NCI-H82 (cell line): ENCODE measurements around the gene CTDP1.

ENCODE experiments used
- DNase-seq: peaks from one replicate; lab custom pipeline; 2025; lab: John Stamatoyannopoulos, UW

CTDP1 gene

GRCh38 chr18:79679552-79680099, at the start of gene CTDP1:
CTDP1 (plus strand) TSS chr18:79679803; CDS start chr18:79679948, 145 bp downstream.
- peak; percentile 92 for DNase-seq

- DNase-seq, result no peak
Measured at GRCh38 chr18:79630281-79631095, 49.1 kb upstream of the CTDP1 start.

GRCh38 chr18:79631096-79631507, 48.5 kb upstream of the CTDP1 start:
- DNase-seq, result no peak

- DNase-seq, result no peak
Measured at GRCh38 chr18:79631761-79632446, 47.7 kb upstream of the CTDP1 start.

- DNase-seq, result no peak
Measured at GRCh38 chr18:79632765-79633164, 46.8 kb upstream of the CTDP1 start.

- DNase-seq, result no peak
Measured at GRCh38 chr18:79634186-79634585, 45.4 kb upstream of the CTDP1 start.

GRCh38 chr18:79634593-79635426, 44.8 kb upstream of the CTDP1 start:
- no peak for DNase-seq

- DNase-seq, result no peak
Measured at GRCh38 chr18:79635427-79635726, 44.2 kb upstream of the CTDP1 start.

GRCh38 chr18:79637181-79637920, 42.3 kb upstream of the CTDP1 start:
- DNase-seq, result no peak

GRCh38 chr18:79637921-79638909, 41.4 kb upstream of the CTDP1 start:
- no peak for DNase-seq

GRCh38 chr18:79639072-79639829, 40.4 kb upstream of the CTDP1 start:
- DNase-seq, result no peak

- DNase-seq, result no peak
Measured at GRCh38 chr18:79640064-79640672, 39.4 kb upstream of the CTDP1 start.

GRCh38 chr18:79640875-79641274, 38.7 kb upstream of the CTDP1 start:
- DNase-seq, result no peak

- DNase-seq, result no peak
Measured at GRCh38 chr18:79641722-79642497, 37.7 kb upstream of the CTDP1 start.

- DNase-seq, result no peak
Measured at GRCh38 chr18:79642626-79643025, 37.0 kb upstream of the CTDP1 start.

GRCh38 chr18:79643054-79643984, 36.3 kb upstream of the CTDP1 start:
- DNase-seq, result no peak

GRCh38 chr18:79644006-79644665, 35.5 kb upstream of the CTDP1 start:
- peak; percentile 66 for DNase-seq
